NCI-H1417 (cell line): Measurements from ENCODE around the gene TOM1L1.

Experiments
- DNase-seq, 3 experiments: peaks; one replicate each; lab custom pipeline; 2025; lab: John Stamatoyannopoulos, UW

Gene TOM1L1

GRCh38 chr17:54992797-54993639 lies 92.4 kb downstream of the TOM1L1 start:
- peak; percentile 17 to 77 (median 42) for DNase-seq

- no peak for DNase-seq
Measured at GRCh38 chr17:54996441-54996840, 95.8 kb downstream of the TOM1L1 start.

- no peak for DNase-seq
Measured at GRCh38 chr17:55002458-55002857, 101.8 kb downstream of the TOM1L1 start.

GRCh38 chr17:55004484-55004883 lies 103.8 kb downstream of the TOM1L1 start:
- no peak for DNase-seq

- DNase-seq = peak in 2 of 3 experiments; percentile 19
Measured at GRCh38 chr17:55005520-55005919, 104.9 kb downstream of the TOM1L1 start.
